DMS79 (cell line): ENCODE measurements around the gene MFSD6L.

Experiments
- DNase-seq: peaks from one replicate; lab custom pipeline; 2025; lab: John Stamatoyannopoulos, UW

MFSD6L gene

GRCh38 chr17:8791910-8792270 is 7.3 kb downstream of the MFSD6L start:
- no peak for DNase-seq

- no peak for DNase-seq
Observed at GRCh38 chr17:8791248-8791909, 7.8 kb downstream of the MFSD6L start.

- no peak for DNase-seq
Observed at GRCh38 chr17:8789743-8790142, 9.4 kb downstream of the MFSD6L start.

GRCh38 chr17:8788998-8789397 is 10.2 kb downstream of the MFSD6L start:
- no peak for DNase-seq

GRCh38 chr17:8785547-8786413 is 13.4 kb downstream of the MFSD6L start:
- no peak for DNase-seq

- no peak for DNase-seq
Observed at GRCh38 chr17:8782176-8782575, 17.0 kb downstream of the MFSD6L start.

GRCh38 chr17:8781776-8782175 is 17.4 kb downstream of the MFSD6L start:
- DNase-seq, result no peak

- DNase-seq, result no peak
Observed at GRCh38 chr17:8776881-8777280, 22.3 kb downstream of the MFSD6L start.

GRCh38 chr17:8776248-8776647 is 22.9 kb downstream of the MFSD6L start:
- no peak for DNase-seq

GRCh38 chr17:8766731-8767130 is 32.4 kb downstream of the MFSD6L start:
- DNase-seq, result no peak

GRCh38 chr17:8762012-8762411 is 37.2 kb downstream of the MFSD6L start:
- no peak for DNase-seq

GRCh38 chr17:8758137-8758596 is 41.0 kb downstream of the MFSD6L start, which contains the start of gene SPDYE4:
TSS of gene SPDYE4 (minus strand) at chr17:8758546. CDS start at chr17:8758382, 164 bp downstream.
- no peak for DNase-seq

GRCh38 chr17:8757189-8757588 is 42.0 kb downstream of the MFSD6L start:
- no peak for DNase-seq

GRCh38 chr17:8755590-8756255 is 43.4 kb downstream of the MFSD6L start:
- no peak for DNase-seq

GRCh38 chr17:8754890-8755289 is 44.3 kb downstream of the MFSD6L start:
- DNase-seq, result no peak

- no peak for DNase-seq
Observed at GRCh38 chr17:8753976-8754440, 45.2 kb downstream of the MFSD6L start.

GRCh38 chr17:8753136-8753975 is 45.8 kb downstream of the MFSD6L start:
- no peak for DNase-seq

GRCh38 chr17:8749616-8750015 is 49.5 kb downstream of the MFSD6L start:
- no peak for DNase-seq

GRCh38 chr17:8747742-8748141 is 51.4 kb downstream of the MFSD6L start:
- DNase-seq, result no peak
